HG03565 (cell line): ENCODE data around the gene TNS4.

Source experiments
- ATAC-seq: cut with Tn5 transposase; IDR thresholded peaks from one replicate; pipeline ENCODE4 v1.9.1; 2021; ENCODE audit warnings: mild to moderate bottlenecking, moderate library complexity; ENCODE audit not compliant: unreplicated experiment

TNS4 gene

DNA sequence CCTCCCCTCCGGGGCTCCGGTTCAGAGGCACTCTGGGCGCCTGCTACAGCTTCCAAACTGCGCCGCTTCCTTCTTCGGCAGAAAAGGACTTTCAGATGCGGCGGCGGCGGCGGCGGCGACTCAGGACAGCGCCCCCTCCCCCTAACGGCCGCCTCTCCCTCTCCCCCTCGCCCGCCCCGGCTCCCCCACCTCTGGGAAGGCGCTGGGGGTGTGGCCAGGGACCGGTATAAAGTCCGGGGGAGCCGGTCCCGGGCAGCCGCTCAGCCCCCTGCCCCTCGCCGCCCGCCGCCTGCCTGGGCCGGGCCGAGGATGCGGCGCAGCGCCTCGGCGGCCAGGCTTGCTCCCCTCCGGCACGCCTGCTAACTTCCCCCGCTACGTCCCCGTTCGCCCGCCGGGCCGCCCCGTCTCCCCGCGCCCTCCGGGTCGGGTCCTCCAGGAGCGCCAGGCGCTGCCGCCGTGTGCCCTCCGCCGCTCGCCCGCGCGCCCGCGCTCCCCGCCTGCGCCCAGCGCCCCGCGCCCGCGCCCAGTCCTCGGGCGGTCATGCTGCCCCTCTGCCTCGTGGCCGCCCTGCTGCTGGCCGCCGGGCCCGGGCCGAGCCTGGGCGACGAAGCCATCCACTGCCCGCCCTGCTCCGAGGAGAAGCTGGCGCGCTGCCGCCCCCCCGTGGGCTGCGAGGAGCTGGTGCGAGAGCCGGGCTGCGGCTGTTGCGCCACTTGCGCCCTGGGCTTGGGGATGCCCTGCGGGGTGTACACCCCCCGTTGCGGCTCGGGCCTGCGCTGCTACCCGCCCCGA is 58.0 kb downstream of the TNS4 start, which contains the start of gene IGFBP4:
Gene IGFBP4 (plus strand): TSS at position 255 of the 792 bp plus-strand sequence. CDS start 286 bp downstream, at position 541.
- no peak for ATAC-seq

DNA sequence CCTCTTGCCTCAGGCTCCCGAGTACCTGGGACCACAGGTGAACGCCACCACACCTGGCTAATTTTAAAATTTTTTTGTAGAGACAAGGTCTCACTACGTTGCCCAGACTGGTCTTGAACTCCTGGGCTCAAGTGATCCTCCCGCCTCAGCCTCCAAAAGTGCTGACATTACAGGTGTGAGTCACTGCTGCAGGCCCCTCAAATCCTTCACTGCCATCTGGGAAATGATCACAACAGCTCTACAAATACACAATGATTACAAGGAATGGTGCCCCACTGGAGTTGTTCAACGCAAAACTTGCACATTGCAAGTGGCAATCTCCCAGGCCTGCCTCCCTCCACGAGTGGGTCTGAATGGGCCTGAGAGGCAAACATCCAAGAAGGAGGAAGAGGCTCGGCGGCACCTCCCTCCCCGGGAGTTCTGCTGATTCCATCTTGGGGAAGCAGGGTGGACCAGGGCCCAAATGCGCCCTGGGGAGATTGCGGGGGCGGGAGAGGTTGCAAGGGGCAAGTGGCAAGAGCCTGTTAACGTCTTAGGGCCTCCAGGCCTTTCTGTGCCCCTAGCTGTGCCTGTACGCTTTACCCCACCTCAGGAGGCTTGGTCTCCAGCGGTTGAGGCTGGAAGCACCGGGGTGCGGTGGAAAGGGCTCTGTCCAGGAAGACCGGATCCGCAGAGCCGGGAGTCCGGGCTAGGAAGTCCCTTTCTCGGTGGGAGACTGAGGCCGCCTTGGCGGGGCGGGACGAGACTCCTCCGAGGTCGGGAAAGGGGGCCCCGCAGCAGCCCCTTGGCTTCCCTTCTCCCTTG is 58.8 kb downstream of the TNS4 start:
- ATAC-seq = no peak

DNA sequence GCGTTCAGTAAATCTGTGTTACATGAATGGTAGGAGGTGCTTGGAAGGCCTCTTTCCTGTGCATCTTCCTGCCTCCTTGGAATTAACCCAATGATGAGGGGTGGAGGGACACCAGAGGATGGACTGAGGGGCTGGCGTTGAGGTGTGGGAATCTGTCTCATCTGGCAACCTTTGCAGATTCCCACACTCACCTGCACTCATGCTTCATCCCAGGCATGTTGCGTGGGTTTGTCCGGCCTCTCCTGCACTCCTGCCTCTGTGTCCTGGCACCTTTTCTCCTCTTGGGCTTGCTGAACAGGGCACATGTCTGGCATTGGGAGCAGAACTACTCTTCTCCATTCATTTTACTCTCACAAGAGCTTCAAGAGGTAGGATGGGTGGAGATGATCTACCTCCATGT is 61.3 kb downstream of the TNS4 start:
- no peak for ATAC-seq

DNA sequence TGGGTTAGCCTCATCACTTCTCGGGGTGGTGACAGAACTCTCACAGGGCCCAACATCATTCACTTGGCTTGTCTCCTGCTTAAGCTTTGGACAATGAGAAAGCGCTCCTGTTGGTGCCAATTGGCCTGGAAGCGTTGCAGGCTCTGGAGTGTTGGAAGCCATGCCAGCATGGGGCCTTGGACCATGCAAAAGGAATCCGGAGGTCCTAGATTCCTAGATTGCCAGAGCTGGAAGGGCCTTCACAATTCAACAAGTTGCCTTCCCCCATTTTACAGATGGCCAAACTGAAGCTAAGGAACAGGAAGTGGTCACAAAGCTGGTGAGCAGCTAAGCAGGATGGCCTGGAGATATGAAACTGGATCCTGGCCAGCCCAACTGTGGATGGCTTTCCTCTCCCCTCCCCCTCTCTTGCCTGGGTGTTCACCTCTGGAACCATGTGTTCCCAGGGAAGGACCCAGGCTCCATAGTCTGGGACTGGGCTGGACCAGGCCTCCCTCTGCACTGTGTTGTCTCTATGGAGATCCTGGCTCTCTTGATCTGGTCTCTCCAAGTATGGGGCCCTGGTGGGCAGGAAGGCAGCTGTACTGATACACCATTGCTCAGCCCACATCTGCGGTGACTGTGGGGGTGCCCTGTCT is 64.2 kb downstream of the TNS4 start:
- ATAC-seq = no peak

DNA sequence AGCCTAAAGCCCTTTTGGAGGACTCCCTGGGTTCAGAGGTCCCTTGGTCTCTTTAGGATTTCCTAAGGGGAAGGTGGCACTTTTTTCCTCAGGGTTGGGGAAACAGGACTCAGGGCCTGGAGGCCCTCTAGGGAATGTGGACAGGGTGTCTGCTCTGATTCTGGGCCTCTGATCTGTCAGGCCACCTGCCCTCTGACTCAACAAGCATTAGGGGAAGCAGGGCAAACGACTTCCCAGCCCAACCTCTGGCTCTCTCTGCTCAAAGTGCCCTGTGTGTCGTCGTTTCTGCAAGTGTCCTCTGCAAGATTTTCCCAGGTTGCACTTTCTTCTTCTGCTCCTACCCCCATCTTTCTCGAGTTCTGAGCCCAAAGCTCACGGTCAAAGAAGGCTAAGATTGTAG is 64.8 kb downstream of the TNS4 start:
- no peak for ATAC-seq

DNA sequence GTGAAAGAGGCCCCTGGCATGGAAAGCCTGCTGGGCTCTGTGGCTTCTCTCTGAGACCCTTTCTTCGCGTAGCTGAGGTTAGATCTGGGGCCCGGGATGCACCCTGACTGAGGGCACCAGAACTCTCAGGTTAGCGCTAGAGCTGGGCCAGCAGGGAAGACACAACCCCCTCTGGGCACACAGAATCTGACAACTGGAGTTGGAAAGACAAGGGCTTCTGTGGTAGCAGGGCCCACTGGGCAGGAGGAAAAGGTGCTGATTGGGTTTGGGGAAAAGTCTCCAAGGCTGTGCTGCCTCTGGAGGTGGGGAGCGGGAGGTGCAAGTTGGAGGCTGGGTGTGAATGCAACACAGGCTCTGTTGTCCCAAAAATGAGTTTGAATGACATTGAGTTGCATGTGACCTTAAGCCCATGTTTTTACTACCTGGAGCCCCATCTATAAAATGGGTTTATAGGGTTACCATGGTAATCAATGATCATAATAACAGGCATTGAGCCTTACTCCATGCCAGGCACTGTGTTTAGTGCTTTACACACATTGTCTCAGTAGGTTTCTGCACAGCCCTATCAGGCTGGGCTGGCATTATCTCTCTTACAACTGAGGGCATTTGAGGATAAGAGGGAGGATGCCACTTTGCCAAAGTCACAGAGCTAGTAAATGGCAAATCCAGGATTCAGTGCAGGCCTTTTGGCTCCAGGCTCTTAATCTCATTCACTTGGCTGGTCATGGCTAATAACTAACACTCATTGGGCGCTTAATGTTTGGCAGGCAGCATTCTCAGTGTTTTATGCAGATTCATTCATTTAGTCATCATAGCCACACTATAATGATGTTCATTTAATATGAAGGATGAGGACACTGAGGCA is 67.6 kb downstream of the TNS4 start:
- no peak for ATAC-seq

DNA sequence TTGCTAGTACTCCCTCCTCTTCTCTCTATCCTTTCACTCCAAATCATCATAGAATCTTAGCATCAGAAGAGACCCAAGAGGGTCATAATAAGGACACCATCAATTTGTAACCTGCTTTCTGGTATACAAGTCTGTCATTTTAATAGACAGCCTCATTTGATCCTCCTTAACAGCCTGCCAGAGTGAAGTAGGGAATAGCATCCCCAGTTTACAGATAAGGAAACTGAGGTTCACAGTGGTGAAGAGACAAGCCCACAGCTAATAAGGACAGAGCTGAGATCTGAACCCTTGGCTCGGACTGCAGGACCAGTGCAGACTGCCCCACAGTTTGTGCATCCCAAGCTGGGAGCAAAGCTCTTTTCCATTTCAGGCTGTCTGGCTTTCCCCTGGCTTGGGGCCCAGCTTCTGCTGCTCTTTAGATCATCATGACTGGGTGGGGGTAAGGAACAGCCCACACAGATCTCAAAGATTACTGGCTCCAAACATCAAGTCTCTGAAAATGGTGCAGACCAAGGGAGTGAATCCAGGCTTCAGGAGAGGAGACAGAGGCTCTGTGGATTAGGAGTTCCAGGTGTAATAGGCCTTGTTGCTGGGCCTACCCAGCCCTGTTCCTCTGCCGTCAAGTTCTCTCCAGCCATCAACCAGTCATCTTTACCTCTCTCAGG is 68.4 kb downstream of the TNS4 start:
- ATAC-seq = no peak

DNA sequence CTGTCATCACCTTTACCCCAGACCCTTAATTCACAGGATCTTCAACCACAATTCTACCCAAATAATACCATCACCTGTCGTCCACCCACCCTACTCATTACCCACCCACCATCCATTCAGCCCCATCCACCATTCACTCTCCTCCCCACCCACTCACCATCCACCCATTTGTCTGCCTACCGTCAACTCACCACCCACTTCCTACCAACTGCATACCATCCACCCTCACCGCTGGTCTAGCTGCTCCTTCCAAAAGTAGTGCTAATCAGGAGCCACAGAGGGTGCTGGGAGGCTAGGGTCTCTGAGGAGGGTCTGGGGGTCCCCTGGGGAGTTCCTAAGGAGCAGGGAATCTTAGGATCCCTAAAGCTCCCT is 70.2 kb downstream of the TNS4 start:
- ATAC-seq = no peak

DNA sequence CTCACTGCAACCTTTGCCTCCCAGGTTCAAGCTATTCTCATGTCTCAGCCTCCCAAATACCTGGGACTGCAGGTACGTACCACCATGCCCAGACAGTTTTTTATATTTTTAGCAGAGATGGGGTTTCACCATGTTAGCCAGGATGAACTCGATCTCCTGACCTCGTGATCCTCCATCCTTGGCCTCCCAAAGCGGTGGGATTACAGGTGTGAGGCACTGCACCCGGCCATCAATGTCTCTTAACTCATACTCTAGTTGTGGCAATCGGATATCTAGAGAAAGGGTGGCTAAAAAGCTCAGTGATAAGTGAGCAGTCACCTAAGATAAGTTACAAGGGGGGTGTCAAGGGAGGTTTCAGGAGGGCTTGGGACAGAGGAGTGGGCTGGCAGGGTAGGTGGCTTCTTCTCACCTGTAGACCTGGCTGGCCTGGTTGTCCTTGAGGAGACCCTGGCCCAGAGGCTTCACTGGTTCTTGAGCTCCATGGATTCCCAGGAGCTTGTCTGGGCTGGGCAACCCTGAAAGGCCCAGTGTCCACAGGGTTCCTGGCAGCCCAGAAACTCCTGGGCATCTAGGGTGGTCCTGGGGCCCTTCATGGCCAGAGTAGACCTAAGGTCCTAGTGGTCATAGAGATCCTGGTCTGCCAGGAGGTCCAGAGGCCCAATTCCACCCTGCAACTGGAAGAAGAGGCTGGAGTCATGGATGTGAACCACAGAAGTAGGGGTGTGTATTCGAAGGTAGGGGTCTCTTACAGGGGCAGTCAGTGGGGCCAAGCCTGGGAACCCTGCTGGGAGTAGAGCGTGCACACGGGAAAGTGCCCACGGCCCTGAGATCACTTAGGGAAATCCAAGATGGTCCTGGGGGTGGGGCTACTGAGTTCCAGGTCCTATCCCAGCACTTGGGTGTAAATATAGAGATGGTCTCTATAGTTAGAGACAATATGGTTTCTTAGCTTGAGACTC is 70.9 kb downstream of the TNS4 start:
- ATAC-seq = no peak

DNA sequence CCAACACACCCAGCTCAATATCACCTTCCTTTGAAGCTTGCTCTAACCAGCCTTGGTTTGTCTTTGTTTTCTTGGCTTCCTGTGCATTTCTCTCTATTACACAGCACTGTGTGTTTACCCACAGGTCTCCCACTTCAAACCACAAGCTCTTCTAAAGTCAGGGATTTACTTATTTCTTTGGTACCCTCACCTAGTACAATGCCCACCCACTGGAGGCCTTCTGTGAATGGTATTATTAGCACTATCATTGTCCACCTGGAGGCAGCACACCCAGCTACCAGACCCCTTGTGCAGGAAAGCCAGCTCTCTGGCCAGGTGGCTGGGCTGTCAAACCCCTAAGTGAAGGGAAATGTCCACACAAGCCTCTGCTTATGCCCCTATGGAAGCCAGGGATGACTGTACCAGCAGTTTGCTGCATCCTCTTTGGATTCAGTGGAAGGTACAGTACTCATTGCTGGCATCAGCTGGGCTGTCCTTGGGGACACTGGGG is 74.4 kb downstream of the TNS4 start:
- no peak for ATAC-seq
